Mucosa of rectum (tissue), 2 donors: Measurements from ENCODE around the gene C1orf226.

ENCODE experiments used
- H3K27ac ChIP-seq, 2 donors: one replicate each; pipeline ENCODE4 v1.7.0; 2013; ENCODE audit warnings: inconsistent platforms in 2 of 2, low read depth in 2 of 2, low read length in 2 of 2
- H3K27me3 ChIP-seq, 2 donors: one replicate each; pipeline ENCODE4 v1.7.0; 2013; ENCODE audit warnings: low read length in 2 of 2; ENCODE audit not compliant: control insufficient read depth in 2 of 2, insufficient read depth in 2 of 2
- H3K36me3 ChIP-seq, 2 donors: one replicate each; pipeline ENCODE4 v1.7.0; 2013; ENCODE audit warnings: low read length in 2 of 2; ENCODE audit not compliant: control insufficient read depth in 2 of 2, insufficient read depth in 2 of 2
- H3K4me1 ChIP-seq, 2 donors: one replicate each; pipeline ENCODE4 v1.7.0; 2013; ENCODE audit warnings: low read length in 2 of 2, mild to moderate bottlenecking in 1 of 2; ENCODE audit not compliant: control insufficient read depth in 2 of 2, insufficient read depth in 2 of 2
- H3K4me3 ChIP-seq, 2 donors: one replicate each; pipeline ENCODE4 v1.7.0; 2013; ENCODE audit warnings: low read length in 2 of 2
- H3K9ac ChIP-seq, 2 donors: one replicate each; pipeline ENCODE4 v1.7.0; 2013; ENCODE audit warnings: low read length in 2 of 2, low read depth in 1 of 2, mild to moderate bottlenecking in 1 of 2
- H3K9me3 ChIP-seq, 2 donors: one replicate each; pipeline ENCODE4 v1.7.0; 2013; ENCODE audit warnings: low read length in 2 of 2; ENCODE audit not compliant: control insufficient read depth in 2 of 2
- donor health status: healthy.
- donor health status: Normal muscosa, but diverticular disease.

C1orf226 gene

GRCh38 chr1:162383516-162383915 is 2.0 kb downstream of the C1orf226 start:
- H3K36me3 ChIP-seq: peaks cover 6 to 10% of the 10 kb centered on the region in 2 donors

GRCh38 chr1:162384116-162384515 is 2.6 kb downstream of the C1orf226 start:
- peaks cover 0 to 2% of the 10 kb centered on the region in 2 donors for H3K27me3 ChIP-seq
- no peak overlapping the region for H3K9ac ChIP-seq
- peaks cover 6 to 10% of the 10 kb centered on the region in 2 donors for H3K36me3 ChIP-seq
- H3K9me3 ChIP-seq: no peaks in the 10 kb centered on the region
- peaks cover 31 to 36% of the 10 kb centered on the region in 2 donors for H3K4me1 ChIP-seq
- H3K27ac ChIP-seq: no peak overlapping the region
- H3K4me3 ChIP-seq: no peak overlapping the region

More at GRCh38 chr1:162383516-162383915, 2.0 kb downstream of the C1orf226 start:
- Histone ChIP-seq H3K9ac (no peak overlapping the region), H3K27me3 (peaks cover 0 to 2% of the 10 kb centered on the region in 2 donors), H3K4me1 (peaks cover 26 to 30% of the 10 kb centered on the region in 2 donors), H3K27ac (peak overlapping the region in 1 of 2 donors; percentile 98), H3K4me3 (peak overlapping the region in 1 of 2 donors; percentile 22), H3K9me3 (no peaks in the 10 kb centered on the region)

GRCh38 chr1:162384601-162385279 is 3.2 kb downstream of the C1orf226 start:
- Histone ChIP-seq H3K27ac (no peak overlapping the region), H3K9me3 (no peaks in the 10 kb centered on the region), H3K4me1 (peaks cover 37 to 41% of the 10 kb centered on the region in 2 donors), H3K36me3 (peaks cover 6 to 10% of the 10 kb centered on the region in 2 donors), H3K4me3 (no peak overlapping the region), H3K27me3 (peaks cover 0 to 2% of the 10 kb centered on the region in 2 donors), H3K9ac (no peak overlapping the region)

GRCh38 chr1:162385280-162385623 is 3.7 kb downstream of the C1orf226 start:
- H3K27me3 ChIP-seq: peaks cover 0 to 2% of the 10 kb centered on the region in 2 donors
- H3K4me3 ChIP-seq: no peak overlapping the region
- H3K4me1 ChIP-seq: peaks cover 40 to 44% of the 10 kb centered on the region in 2 donors
- H3K9me3 ChIP-seq: no peaks in the 10 kb centered on the region
- H3K9ac ChIP-seq: no peak overlapping the region
- H3K36me3 ChIP-seq: peaks cover 6 to 10% of the 10 kb centered on the region in 2 donors
- no peak overlapping the region for H3K27ac ChIP-seq

GRCh38 chr1:162385702-162386101 is 4.2 kb downstream of the C1orf226 start:
- no peak overlapping the region for H3K27ac ChIP-seq
- H3K36me3 ChIP-seq: peaks cover 6 to 10% of the 10 kb centered on the region in 2 donors
- H3K27me3 ChIP-seq: peaks cover 0 to 2% of the 10 kb centered on the region in 2 donors
- H3K4me3 ChIP-seq: no peak overlapping the region
- no peak overlapping the region for H3K9ac ChIP-seq
- H3K9me3 ChIP-seq: no peaks in the 10 kb centered on the region
- H3K4me1 ChIP-seq: peaks cover 40 to 43% of the 10 kb centered on the region in 2 donors

- peaks cover 6 to 10% of the 10 kb centered on the region in 2 donors for H3K36me3 ChIP-seq
- H3K27me3 ChIP-seq: peaks cover 0 to 2% of the 10 kb centered on the region in 2 donors
- H3K9ac ChIP-seq: no peak overlapping the region
- H3K4me3 ChIP-seq: no peak overlapping the region
- no peak overlapping the region for H3K27ac ChIP-seq
- peaks cover 34 to 38% of the 10 kb centered on the region in 2 donors for H3K4me1 ChIP-seq
- H3K9me3 ChIP-seq: no peaks in the 10 kb centered on the region
These were observed 5.0 kb downstream of the C1orf226 start for GRCh38 chr1:162386292-162387225.

- Histone ChIP-seq H3K27me3 (peaks cover 0 to 2% of the 10 kb centered on the region in 2 donors), H3K9me3 (no peaks in the 10 kb centered on the region), H3K36me3 (peaks cover 6 to 10% of the 10 kb centered on the region in 2 donors), H3K4me3 (no peak overlapping the region), H3K4me1 (peaks cover 26 to 34% of the 10 kb centered on the region in 2 donors), H3K27ac (no peak overlapping the region), H3K9ac (no peak overlapping the region)
These were observed 5.9 kb downstream of the C1orf226 start for GRCh38 chr1:162387226-162388082.

- Histone ChIP-seq H3K4me3 (no peak overlapping the region), H3K9me3 (no peaks in the 10 kb centered on the region), H3K4me1 (peaks cover 19 to 27% of the 10 kb centered on the region in 2 donors), H3K27me3 (peaks cover 0 to 2% of the 10 kb centered on the region in 2 donors), H3K9ac (no peak overlapping the region), H3K36me3 (peaks cover 5 to 9% of the 10 kb centered on the region in 2 donors), H3K27ac (no peak overlapping the region)
These were observed 6.6 kb downstream of the C1orf226 start for GRCh38 chr1:162388083-162388594.

GRCh38 chr1:162388615-162389014 is 7.1 kb downstream of the C1orf226 start:
- Histone ChIP-seq H3K27me3 (peaks cover 0 to 2% of the 10 kb centered on the region in 2 donors), H3K36me3 (peaks cover under 1 to 5% of the 10 kb centered on the region in 2 donors), H3K9me3 (no peaks in the 10 kb centered on the region), H3K4me3 (no peak overlapping the region), H3K27ac (peak overlapping the region; percentile 43 to 65), H3K9ac (no peak overlapping the region), H3K4me1 (peaks cover 16 to 23% of the 10 kb centered on the region in 2 donors)
